Fibroblast of skin of scalp (primary cell): Measurements from ENCODE around the gene NIPAL3.
"Not testable (repeated sequence)": the region's sequence is repeated elsewhere in the genome, so short reads cannot be mapped to it uniquely, and the experiment has no call there.

Experiments
- DNase-seq: peaks from one replicate; pipeline ENCODE4 v3.0.0-alpha.2; 2013

The NIPAL3 gene

DNA sequence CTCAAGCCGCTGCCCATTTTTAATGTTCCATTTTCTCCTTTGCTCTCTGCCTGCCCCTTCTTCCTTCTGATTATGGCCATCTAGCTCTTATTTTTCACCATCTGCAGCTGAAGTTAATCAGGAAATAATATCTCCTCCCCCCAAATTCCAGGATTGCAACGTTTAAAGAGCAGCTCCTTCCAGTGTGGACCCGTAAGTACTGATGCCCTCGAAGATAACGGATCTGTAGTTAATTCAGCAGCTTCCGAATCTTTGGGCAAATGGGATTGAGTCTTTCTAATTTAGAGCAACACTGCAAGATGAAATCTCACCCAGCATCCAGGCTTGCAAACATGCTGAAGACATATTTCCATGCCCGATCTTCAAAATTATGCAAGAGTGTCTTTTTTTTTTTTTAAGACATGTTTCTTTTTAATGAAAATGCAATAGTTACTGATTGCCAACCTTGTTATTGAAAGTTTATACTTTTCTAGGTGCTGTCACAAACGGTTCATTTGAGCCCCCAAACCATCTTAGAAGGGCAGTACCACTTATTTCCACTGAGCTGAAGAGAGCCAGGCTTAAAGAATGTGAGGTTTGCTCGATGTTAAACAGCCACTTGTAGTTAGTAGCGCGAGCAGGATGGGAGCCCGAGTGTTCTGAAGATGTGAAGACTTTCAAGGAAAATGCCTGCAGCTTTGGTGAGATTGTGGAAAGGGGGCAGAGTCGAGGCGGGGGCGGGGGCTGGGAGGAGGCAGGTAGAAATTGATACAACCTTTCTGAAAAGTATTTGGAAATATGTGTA is 76.2 kb downstream of the NIPAL3 start:
- DNase-seq, result no peak

- not testable (repeated sequence) for DNase-seq
Observed at GRCh38 chr1:24492935-24493334, 77.3 kb downstream of the NIPAL3 start.

DNA sequence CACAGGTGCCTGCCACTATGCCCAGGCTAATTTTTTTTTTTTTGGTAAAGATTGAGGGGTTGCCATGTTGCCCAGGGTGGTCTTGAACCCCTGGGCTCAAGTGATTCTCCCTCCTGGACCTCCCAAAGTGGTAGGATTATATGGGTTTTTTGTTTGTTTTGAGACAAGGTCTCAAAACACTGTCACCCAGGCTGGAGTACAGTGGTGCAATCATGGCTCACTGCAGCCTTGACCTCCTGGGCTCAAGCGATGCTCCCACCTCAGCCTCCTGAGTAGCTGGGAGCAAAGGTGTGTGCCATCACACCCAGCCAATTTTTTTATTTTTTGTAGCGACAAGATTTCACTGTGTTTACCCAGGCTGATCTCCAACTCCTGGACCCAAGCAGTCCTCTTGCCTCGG is 78.2 kb downstream of the NIPAL3 start:
- no peak for DNase-seq

DNA sequence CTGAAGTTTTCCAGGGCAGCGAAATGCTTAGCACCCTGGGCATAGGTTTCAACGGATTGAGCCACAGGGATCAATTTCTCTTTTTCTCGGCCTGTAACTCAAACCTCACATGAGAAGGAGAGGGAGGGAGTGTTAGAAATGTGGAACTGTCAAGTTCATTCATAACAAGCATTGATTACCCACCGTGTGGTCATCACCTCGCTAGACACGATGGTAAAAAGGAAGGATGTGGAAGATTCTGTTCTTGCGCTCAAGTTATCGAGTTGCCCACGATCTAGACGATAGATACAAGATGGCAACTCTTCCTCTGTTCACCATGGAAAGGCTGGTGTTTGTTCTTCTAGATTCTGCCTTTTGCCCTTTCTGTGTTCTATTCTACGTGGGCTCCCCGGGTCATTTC is 83.0 kb downstream of the NIPAL3 start:
- no peak for DNase-seq

- no peak for DNase-seq
Observed at GRCh38 chr1:24500448-24501048, 84.9 kb downstream of the NIPAL3 start.

GRCh38 chr1:24501371-24502064 is 85.9 kb downstream of the NIPAL3 start:
- peak; percentile 19 for DNase-seq

GRCh38 chr1:24502065-24502708 is 86.6 kb downstream of the NIPAL3 start:
- DNase-seq, result peak; percentile 48

DNA sequence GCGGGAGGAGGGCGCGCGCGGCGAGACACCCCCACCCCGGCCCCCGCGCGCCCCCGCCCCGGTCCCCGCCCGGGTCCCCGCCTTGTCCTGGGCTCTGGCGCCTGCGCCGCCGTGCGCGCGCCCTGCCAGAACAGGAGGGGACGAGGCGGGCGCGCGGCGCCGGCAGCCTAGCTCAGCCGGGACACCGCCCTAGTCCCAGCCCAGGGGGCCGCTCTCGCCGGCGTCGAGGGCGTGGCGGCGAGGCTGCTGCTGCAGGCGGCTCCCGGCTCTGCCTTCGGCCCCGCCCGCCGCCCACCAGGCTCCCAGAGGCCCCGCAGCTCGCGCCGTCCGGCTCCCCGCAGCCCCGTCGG is 87.1 kb downstream of the NIPAL3 start, which contains the start of gene RCAN3:
RCAN3 (plus strand) TSS at position 128 of the 350 bp plus-strand sequence. CDS start 11,537 bp downstream, outside the sequence.
- peak; percentile 90 for DNase-seq

DNA sequence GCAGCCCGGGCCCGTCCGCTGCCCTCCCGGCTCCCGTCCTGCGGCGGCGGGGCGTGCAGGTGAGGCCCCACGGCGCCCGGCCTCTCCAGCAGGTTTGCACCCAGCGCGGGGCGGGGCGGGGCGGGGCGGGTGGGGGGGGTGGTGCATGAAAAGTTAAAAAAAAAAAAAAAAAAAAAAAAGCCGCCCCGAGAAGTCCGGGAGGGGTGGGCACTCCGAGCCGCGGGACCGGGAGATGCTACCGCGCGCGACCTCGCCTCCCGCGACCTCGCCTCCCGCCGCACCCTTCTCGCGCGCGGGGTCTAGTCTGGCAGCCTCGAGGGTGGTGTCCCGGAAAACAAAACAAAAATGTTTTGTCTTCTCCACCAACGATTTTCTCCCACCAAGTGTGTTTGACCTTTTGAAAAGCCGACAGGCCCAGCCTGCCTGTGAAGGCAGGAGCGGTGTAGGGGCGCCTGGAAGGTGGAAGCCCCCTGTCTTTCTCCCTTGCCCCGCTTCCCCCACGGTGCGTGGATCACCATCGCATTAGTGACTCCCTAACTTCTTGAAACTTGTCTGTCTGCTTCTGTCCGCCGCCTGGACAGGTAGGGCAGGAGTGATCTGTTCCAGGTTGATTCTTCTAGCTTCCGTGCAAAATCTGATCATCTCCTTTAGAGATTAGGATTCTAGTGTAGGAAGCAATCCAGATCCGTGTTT is 87.6 kb downstream of the NIPAL3 start:
- DNase-seq, result no peak

- no peak for DNase-seq
Observed at GRCh38 chr1:24503870-24504523, 88.4 kb downstream of the NIPAL3 start.

DNA sequence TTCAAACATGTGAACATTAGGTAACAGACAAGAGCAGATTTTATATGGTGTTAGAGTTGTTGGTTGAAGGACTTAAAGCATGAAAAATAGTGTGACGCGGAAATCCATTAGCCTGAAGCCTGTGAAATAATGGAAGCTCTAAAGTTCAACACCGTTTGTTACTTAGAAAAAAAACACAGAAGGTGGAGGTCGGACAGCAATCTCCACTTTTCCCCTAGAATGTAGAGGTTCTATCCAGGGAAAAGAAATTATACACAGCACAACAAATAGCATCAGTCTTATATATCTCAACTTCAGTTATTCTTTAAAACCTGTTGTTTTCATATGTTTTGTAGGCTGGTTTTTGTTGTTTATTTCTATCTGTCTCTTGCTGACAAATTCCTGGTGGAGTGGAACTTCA is 89.0 kb downstream of the NIPAL3 start:
- DNase-seq, result no peak

DNA sequence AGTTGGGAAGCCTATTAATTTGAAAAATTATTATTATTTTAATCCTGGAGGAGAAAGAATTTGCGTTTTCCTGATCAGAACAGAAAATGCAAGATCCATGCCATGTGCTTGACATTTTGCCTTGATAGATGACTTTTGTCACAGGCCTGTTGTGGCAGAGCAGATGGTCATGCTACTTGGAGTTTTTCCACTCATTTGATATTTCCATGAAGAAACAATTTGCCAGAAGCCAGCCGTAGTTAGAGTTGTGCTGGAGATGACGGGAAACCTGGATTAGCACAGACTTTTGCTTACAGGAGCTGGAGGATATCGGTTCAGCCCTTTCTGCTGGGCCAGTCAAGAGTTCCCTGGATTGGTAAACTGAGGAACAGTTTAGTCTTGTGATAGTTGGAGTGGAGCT is 90.2 kb downstream of the NIPAL3 start:
- no peak for DNase-seq

- no peak for DNase-seq
Observed at GRCh38 chr1:24506691-24507381, 91.2 kb downstream of the NIPAL3 start.

DNA sequence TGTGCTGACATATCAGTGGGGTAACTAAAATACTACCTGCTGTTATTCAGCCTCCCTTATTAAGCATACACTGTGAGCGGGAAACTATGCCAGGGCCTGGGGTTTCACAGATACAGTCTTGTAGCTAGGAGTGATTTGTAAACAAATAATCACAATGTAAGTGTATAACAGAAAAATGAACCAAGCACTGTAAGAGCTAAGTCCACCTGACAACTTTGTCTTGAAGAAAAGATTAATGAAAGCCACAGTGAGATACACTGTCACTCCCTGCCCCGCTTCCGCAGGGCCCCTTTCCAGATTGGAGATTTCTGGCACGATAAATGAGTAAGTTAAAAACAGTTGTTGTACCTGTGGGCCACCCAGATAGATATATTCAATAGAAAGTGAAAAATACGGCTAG is 91.8 kb downstream of the NIPAL3 start:
- DNase-seq, result no peak

GRCh38 chr1:24508911-24509310 is 93.3 kb downstream of the NIPAL3 start:
- DNase-seq, result no peak

DNA sequence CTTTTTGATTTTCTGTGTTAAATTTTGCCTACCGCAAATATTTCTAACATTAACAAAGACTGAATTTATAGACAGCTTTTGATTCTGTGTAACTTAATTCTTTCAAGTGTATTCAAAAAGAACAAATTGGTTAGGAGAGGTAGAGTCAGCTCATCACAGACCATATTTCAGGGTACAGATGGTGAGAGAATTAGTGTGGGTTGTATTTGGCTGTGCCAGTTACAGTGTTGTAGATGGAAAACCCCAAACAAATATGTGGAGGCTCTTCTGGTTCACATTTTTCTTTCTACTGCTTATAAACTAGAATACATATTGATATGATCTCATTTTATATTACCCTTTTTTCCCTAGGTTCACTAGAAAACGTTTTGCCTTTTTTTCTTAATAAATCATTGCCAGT is 98.1 kb downstream of the NIPAL3 start:
- DNase-seq, result no peak

DNA sequence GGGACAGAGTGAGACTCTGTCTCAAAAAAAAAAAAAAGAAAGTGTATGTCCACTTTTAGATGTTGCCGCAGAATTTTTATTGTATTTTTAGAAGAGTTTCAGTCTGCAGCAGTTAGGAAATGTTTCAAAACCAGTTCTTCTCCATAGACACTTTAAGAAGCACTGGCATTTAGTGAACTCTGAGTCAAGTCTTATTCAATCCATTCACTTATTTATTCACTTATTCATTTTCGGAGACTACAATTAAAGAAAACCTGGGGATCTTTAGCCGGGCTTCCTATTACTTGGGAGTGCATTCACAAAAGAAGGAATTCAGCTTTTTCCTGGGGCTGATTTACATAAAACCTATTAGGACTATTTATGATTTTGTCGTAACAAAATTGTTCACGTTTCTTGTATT is 99.3 kb downstream of the NIPAL3 start:
- DNase-seq, result no peak

GRCh38 chr1:24515671-24516209 is 100.1 kb downstream of the NIPAL3 start:
- DNase-seq, result peak; percentile 21

DNA sequence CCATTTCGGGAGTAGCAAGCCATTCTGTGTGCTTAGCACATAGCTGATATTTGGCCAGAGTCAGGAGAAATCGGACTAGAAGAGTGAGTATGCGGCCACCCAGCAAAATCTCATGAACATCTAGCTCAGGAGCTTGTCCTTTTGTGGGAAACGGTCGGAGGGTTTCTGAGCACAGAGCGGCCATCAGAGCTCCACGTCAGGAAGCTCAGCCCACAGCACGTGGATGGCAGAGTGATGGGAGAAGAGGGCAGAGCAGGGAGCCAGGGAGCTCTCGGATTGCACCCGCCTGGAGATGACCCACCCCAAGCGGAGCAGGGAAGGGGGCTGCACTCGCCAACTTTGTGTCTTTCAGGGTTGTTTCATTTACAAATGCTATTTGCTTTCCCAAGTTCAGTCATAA is 100.9 kb downstream of the NIPAL3 start:
- DNase-seq, result no peak

DNA sequence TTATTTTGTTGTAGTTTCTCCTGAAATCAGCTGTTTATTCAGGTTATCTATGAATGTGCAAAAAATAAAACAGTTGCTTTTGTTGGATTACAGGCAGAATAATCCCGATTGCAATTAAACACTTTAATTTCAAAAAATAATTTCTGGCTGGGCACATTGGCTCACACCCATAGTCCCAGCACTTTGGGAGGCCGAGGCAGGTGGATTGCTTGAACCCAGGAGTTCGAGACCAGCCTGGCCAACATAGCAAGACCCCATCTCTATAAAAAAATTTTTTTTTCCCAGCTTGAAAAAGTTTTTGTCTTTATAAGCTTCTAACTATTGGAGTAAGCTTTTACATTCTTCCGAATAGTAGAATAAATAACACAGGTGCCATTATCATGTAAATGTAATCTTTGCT is 102.3 kb downstream of the NIPAL3 start:
- no peak for DNase-seq

GRCh38 chr1:24520282-24520681 is 104.7 kb downstream of the NIPAL3 start:
- DNase-seq, result not testable (repeated sequence)
